ENCODE data around the gene HSPBAP1. TPM values are rescaled to one million over a fixed set of nuclear protein-coding genes. Genes with fewer than 3 reads are reported as not detected.

The HSPBAP1 gene
- total and polyA plus RNA-seq, 9 of the 15 experiments (the other 6 are each of a cell fraction or from before 2014, with no cell fraction given) = 2.1 to 4.5 (median 3.4) TPM

- intact Hi-C loops (cut with micrococcal nuclease) (no loop called here), in situ Hi-C loops (cut with MboI) (no loop called here)
- Histone ChIP-seq H4K20me1 (replicated peaks; ENCODE audit: control insufficient read depth, insufficient read depth, low read length) (no peaks in the 10 kb centered on the region), H3K4me2 (ENCODE audit: insufficient read depth, low read length) (no peak overlapping the region), H3K27me3 (ENCODE audit: control insufficient read depth in 2 of 2, insufficient read depth in 2 of 2, low read length in 2 of 2) (no peaks in the 10 kb centered on the region), H3K27ac (ENCODE audit: extremely low read depth, low read depth, low read length) (no peak overlapping the region), H3K4me3 (no peak overlapping the region), H3K9me1 (ENCODE audit: control insufficient read depth, insufficient read depth, low read length) (no peaks in the 10 kb centered on the region), H3K36me3 (ENCODE audit: control insufficient read depth, insufficient read depth, low read length) (no peaks in the 10 kb centered on the region), H3K4me1 (replicated peaks in 1 of 2; ENCODE audit: control insufficient read depth in 2 of 2, insufficient read depth in 2 of 2, low read length in 2 of 2) (no peaks in the 10 kb centered on the region), H2AFZ (ENCODE audit: low read depth, low read length) (no peak overlapping the region), H3K79me2 (ENCODE audit: control insufficient read depth, insufficient read depth, low read length) (no peaks in the 10 kb centered on the region), H3K9ac (ENCODE audit: insufficient read depth in 1 of 2, low read depth in 2 of 2, low read length in 2 of 2) (no peak overlapping the region), H3K9me3 (replicated peaks; ENCODE audit: control insufficient read depth, insufficient read depth, low read depth, low read length) (no peaks in the 10 kb centered on the region)
- ATAC-seq (peak; percentile 43; the same call in 1 of the 3 replicates), FAIRE-seq (no peak), DNase-seq (ENCODE audit: extremely low read depth in 1 of 4, low spot score in 3 of 4) (peak in 1 of 4 experiments; percentile 19)
- TF ChIP-seq CTCFL (IDR thresholded peaks at IDR 0.05; ENCODE audit: borderline replicate concordance, insufficient read depth, low read depth, low read length, poor library complexity, severe bottlenecking) (peak; percentile 7), ZBTB12 (CRISPR knock-in tag; IDR thresholded peaks at IDR 0.05) (no peak), HMGXB4 (CRISPR knock-in tag; IDR thresholded peaks at IDR 0.05) (no peak), FOSL1 (tag; conservative IDR thresholded peaks at IDR 0.05) (peak; percentile 67), SMAD3 (CRISPR knock-in tag; conservative IDR thresholded peaks at IDR 0.05) (no peak)
- ChIA-PET POLR2A (interaction anchor here (0.5 to 1.5 kb wide), 3 partner anchors 9 to 306 kb away, joined by 3 to 5 read pairs (median 3); no protein-coding TSS in a partner anchor), CTCF (ENCODE audit: low intra/inter-chr PET ratio) (no interaction called here)
- WGBS (ENCODE audit: insufficient coverage, low coverage, missing lambda C conversion rate) = 67% methylated on average over 3 of the region's 3 CpGs
- no TSS peak for BruUV-seq (replicated peaks)
Observed at GRCh38 chr3:122774564-122774963, 19.1 kb downstream of the HSPBAP1 start.
